Gastroesophageal sphincter (tissue), 3 donors: Measurements from ENCODE around the gene PSPN.

Experiments used
- CTCF ChIP-seq, 4 experiments: fragments of 200-600 bp in 2 of 4; fragments of 450-650 bp in 2 of 4; sonication (generic) in 1 of 4; IDR thresholded peaks; one replicate each; pipeline ENCODE4 v1.5.1; 2017 to 2019; ENCODE audit warnings: antibody characterized with exemption in 4 of 4, mild to moderate bottlenecking in 2 of 4, moderate library complexity in 2 of 4
- POLR2A ChIP-seq, 2 donors: fragments of 450-650 bp; IDR thresholded peaks; one replicate each; pipeline ENCODE4 v1.6.1; 2017; ENCODE audit warnings: antibody characterized with exemption in 2 of 2, mild to moderate bottlenecking in 2 of 2, moderate library complexity in 1 of 2
- POLR2AphosphoS5 ChIP-seq: sonication (generic); formaldehyde crosslinking; IDR thresholded peaks from one replicate; pipeline ENCODE4 v1.6.1; 2017; ENCODE audit warnings: antibody characterized with exemption

DNA sequence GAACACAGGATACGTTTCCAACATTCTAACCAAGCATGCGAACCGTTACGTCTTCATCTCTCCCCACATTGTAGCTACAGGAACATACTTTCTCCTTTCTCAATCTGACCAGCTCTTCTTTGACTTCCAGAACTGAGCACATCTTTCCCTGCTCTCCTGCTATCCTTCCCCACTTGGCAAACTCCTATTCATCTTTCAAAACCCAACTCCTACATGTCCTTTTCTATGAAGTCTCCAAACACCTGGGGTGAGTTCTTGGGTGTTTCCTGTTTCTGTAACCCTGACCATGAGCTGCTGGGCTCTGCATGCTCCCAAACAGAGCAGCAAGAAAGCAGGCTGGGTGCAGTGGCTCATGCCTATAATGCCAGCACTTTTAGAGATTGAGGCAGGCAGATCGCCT is 48.9 kb downstream of the PSPN start:
- TF ChIP-seq CTCF (IDR thresholded peaks at IDR 0.05) (no peak), POLR2AphosphoS5 (no peak), POLR2A (IDR thresholded peaks at IDR 0.05) (no peak)
